ENCODE data around the gene NEAT1.

NEAT1 gene

GRCh38 chr11:65390099-65390941 lies 32.3 kb upstream of the NEAT1 start:
- no peak overlapping the region for H3K4me3 ChIP-seq (ENCODE audit: low read depth, low read length)
- TF ChIP-seq, protein P1, sequence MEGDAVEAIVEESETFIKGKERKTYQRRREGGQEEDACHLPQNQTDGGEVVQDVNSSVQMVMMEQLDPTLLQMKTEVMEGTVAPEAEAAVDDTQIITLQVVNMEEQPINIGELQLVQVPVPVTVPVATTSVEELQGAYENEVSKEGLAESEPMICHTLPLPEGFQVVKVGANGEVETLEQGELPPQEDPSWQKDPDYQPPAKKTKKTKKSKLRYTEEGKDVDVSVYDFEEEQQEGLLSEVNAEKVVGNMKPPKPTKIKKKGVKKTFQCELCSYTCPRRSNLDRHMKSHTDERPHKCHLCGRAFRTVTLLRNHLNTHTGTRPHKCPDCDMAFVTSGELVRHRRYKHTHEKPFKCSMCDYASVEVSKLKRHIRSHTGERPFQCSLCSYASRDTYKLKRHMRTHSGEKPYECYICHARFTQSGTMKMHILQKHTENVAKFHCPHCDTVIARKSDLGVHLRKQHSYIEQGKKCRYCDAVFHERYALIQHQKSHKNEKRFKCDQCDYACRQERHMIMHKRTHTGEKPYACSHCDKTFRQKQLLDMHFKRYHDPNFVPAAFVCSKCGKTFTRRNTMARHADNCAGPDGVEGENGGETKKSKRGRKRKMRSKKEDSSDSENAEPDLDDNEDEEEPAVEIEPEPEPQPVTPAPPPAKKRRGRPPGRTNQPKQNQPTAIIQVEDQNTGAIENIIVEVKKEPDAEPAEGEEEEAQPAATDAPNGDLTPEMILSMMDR (IDR thresholded peaks at IDR 0.05; ENCODE audit: insufficient read depth, low read depth, low read length, missing control alignments), result no peak
- no peak for DNase-seq (ENCODE audit: low read depth)

GRCh38 chr11:65390996-65391395 lies 31.6 kb upstream of the NEAT1 start:
- no peak overlapping the region for H3K4me3 ChIP-seq (ENCODE audit: low read depth, low read length)
- no peak for DNase-seq (ENCODE audit: low read depth)
- TF ChIP-seq, protein P1 (IDR thresholded peaks at IDR 0.05; ENCODE audit: insufficient read depth, low read depth, low read length, missing control alignments), result no peak

- H3K4me3 ChIP-seq (ENCODE audit: low read depth, low read length), result no peak overlapping the region
- TF ChIP-seq, protein P1 (IDR thresholded peaks at IDR 0.05; ENCODE audit: insufficient read depth, low read depth, low read length, missing control alignments), result no peak
These were observed 30.3 kb upstream of the NEAT1 start for GRCh38 chr11:65392186-65392829.

GRCh38 chr11:65392899-65393298 lies 29.7 kb upstream of the NEAT1 start:
- TF ChIP-seq, protein P1 (IDR thresholded peaks at IDR 0.05; ENCODE audit: insufficient read depth, low read depth, low read length, missing control alignments), result no peak
- no peak for DNase-seq (ENCODE audit: low read depth)
- H3K4me3 ChIP-seq (ENCODE audit: low read depth, low read length), result no peak overlapping the region

More at GRCh38 chr11:65392186-65392829, 30.3 kb upstream of the NEAT1 start:
- DNase-seq (ENCODE audit: low read depth), result no peak

DNA sequence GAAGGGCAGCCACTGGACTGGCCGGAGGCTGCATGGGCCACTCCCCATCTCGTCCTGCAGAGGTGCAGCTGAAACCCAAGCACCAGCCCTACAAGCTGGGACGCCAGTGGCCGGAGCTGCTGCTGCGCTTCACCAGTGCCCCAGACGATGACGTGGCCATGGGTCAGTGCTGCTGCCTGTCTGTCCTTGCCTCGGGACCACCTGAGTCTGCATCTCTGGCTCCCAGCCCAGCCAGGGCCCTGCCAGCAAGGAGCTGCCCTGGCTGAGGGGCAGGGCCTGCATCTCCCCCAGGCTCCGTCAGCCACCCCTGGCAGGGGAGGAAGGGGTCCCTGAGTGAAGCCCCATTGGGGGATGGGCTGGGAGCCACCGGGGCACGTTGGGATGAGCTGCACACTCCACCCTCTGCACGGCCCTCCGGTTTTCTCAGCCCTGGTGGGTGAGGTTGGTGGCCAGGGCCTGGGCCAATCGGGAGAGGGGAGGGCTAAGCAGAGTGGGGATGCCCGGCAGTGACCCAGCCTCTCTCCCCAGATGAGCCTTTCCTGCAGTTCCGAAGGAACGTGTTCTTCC lies 29.0 kb upstream of the NEAT1 start:
- TF ChIP-seq, protein P1 (IDR thresholded peaks at IDR 0.05; ENCODE audit: insufficient read depth, low read depth, low read length, missing control alignments), result no peak
- no peak overlapping the region for H3K4me3 ChIP-seq (ENCODE audit: low read depth, low read length)
- no peak for DNase-seq (ENCODE audit: low read depth)

DNA sequence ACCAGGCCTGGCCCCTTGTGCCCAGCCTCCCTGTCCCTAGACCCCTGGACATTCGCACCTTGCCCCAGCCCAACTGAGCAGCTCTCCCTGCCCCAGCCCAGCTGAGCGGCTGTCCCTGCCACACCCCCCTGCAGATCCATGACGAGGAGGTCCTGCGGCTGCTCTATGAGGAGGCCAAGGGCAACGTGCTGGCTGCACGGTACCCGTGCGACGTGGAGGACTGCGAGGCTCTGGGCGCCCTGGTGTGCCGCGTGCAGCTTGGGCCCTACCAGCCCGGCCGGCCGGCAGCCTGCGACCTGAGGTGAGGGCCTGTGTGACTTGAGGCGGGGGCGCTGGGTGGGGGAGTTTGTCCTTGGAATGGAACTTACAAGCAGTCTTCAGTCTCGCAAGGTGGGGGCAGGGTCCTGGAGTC lies 28.5 kb upstream of the NEAT1 start:
- H3K4me3 ChIP-seq (ENCODE audit: low read depth, low read length), result no peak overlapping the region
- TF ChIP-seq, protein P1 (IDR thresholded peaks at IDR 0.05; ENCODE audit: insufficient read depth, low read depth, low read length, missing control alignments), result no peak
- no peak for DNase-seq (ENCODE audit: low read depth)

Data from GM12865 (cell line).